ENCODE measurements around the gene MAP2K1. TPM values are rescaled to one million over a fixed set of nuclear protein-coding genes. Genes with fewer than 3 reads are reported as not detected.

Gene MAP2K1
- total and polyA plus RNA-seq, 2 donors (not counting 1 experiment from before 2014, with no cell fraction given), result 32.9 to 40.0 TPM

GRCh38 chr15:66535056-66535455 is 148.3 kb downstream of the MAP2K1 start:
- Histone ChIP-seq H4K20me1 (ENCODE audit: control insufficient read depth, extremely low read depth, insufficient read depth, low read length) (no peaks in the 10 kb centered on the region), H3K27ac (ENCODE audit: insufficient read depth, low read length) (no peak overlapping the region), H3K79me2 (ENCODE audit: control insufficient read depth, insufficient read depth, low read length) (no peaks in the 10 kb centered on the region), H3K4me3 (replicated peaks in 1 of 4; ENCODE audit: control extremely low read depth in 1 of 4, insufficient read depth in 1 of 4, low read depth in 3 of 4, low read length in 4 of 4) (no peak overlapping the region), H3K27me3 (ENCODE audit: control insufficient read depth, insufficient read depth, low read length) (no peaks in the 10 kb centered on the region), H3K9ac (ENCODE audit: insufficient read depth, low read length) (no peak overlapping the region), H3K9me3 (ENCODE audit: control insufficient read depth, insufficient read depth, low read depth, low read length) (no peaks in the 10 kb centered on the region), H3K36me3 (ENCODE audit: control insufficient read depth, insufficient read depth, low read length) (peaks cover 4% of the 10 kb centered on the region), H3K4me1 (ENCODE audit: control insufficient read depth, extremely low read depth, insufficient read depth, low read length) (no peaks in the 10 kb centered on the region), H3K4me2 (ENCODE audit: extremely low read depth, insufficient read depth, low read length) (no peak overlapping the region), H2AFZ (ENCODE audit: low read length) (no peak overlapping the region)
- no peak for TF ChIP-seq EZH2 (IDR thresholded peaks at IDR 0.05; ENCODE audit: low read length, missing control alignments)
- no peak for TF ChIP-seq CTCF (conservative IDR thresholded peaks at IDR 0.05 in 1 of 2, IDR thresholded peaks at IDR 0.05 in 1 of 2; ENCODE audit: low read depth in 1 of 2, low read length in 2 of 2)
- no peak for DNase-seq (ENCODE audit: low read depth in 2 of 2)

Other genes starting within 250 kb of the MAP2K1 start
- gene MEGF11, start 133.2 kb upstream of the MAP2K1 start, total RNA-seq, result under 0.01 TPM in 1 of 2 replicates, not detected in the other
- not detected in 2 replicates for gene MEGF11, start 133.2 kb upstream of the MAP2K1 start, polyA plus RNA-seq
- gene DIS3L, start 93.3 kb upstream of the MAP2K1 start, total RNA-seq, result 25.1 and 25.7 TPM in 2 replicates
- 11.2 and 14.3 TPM in 2 replicates for gene DIS3L, start 93.3 kb upstream of the MAP2K1 start, polyA plus RNA-seq
- gene TIPIN, start 30.2 kb upstream of the MAP2K1 start, total RNA-seq, result 14.5 and 16.7 TPM in 2 replicates
- 12.6 and 17.8 TPM in 2 replicates for gene TIPIN, start 30.2 kb upstream of the MAP2K1 start, polyA plus RNA-seq
- 28.6 and 36.5 TPM in 2 replicates for gene SNAPC5, start 110.8 kb downstream of the MAP2K1 start, total RNA-seq
- gene SNAPC5, start 110.8 kb downstream of the MAP2K1 start, polyA plus RNA-seq, result 40.3 and 48.2 TPM in 2 replicates
- gene RPL4, start 117.9 kb downstream of the MAP2K1 start, total RNA-seq, result 1,689 and 2,458 TPM in 2 replicates
- gene RPL4, start 117.9 kb downstream of the MAP2K1 start, polyA plus RNA-seq, result 3,360 and 3,456 TPM in 2 replicates
- gene ZWILCH, start 118.4 kb downstream of the MAP2K1 start, total RNA-seq, result 11.6 and 14.5 TPM in 2 replicates
- gene ZWILCH, start 118.4 kb downstream of the MAP2K1 start, polyA plus RNA-seq, result 25.4 and 27.2 TPM in 2 replicates
- 0.26 and 0.66 TPM in 2 replicates for gene LCTL, start 179.1 kb downstream of the MAP2K1 start, total RNA-seq
- 0.96 and 1.3 TPM in 2 replicates for gene LCTL, start 179.1 kb downstream of the MAP2K1 start, polyA plus RNA-seq

All from fibroblast of lung (primary cell).